Measurements from ENCODE around the gene DDX59.

The DDX59 gene

DNA sequence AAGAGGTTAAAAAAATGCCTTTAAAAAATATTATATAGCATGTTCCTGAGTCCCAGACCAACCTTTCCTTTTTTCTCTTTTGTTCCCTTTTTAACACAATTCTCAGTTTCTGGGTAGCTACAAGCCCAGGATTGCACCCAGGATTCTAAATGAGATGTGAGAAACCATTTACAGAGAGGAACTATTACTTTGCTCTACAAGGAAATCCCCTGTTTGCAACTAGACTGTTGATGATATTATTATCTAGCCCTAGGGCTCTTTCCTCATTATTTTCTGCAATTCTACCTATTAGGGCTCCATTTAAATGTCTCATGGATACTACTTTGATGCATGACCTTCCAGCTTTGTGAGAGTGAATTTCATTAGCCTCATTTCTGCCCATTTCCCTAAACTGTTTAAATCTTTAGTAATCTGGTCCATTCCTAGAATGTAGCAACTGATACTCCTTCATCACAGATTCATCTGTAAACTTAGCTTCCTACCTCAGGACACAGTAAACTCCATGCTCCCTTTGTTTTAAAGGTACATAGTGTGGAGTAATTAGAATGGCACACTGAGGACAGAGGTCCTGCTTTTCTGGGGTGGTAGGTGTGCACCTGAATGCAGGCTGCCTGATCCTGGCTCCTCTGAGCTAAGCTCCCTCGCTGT, 42.0 kb downstream of the DDX59 start:
- no peak for ATAC-seq
- TF ChIP-seq ZFP30 (CRISPR knock-in tag; IDR thresholded peaks at IDR 0.05) (no peak), ZNF8 (CRISPR knock-in tag; IDR thresholded peaks at IDR 0.05) (no peak), PPARA (CRISPR knock-in tag; IDR thresholded peaks at IDR 0.05; ENCODE audit: borderline replicate concordance) (no peak), OSR1 (CRISPR knock-in tag; IDR thresholded peaks at IDR 0.05) (no peak), BACH2 (CRISPR knock-in tag; IDR thresholded peaks at IDR 0.05; ENCODE audit: borderline replicate concordance) (no peak), CSDC2 (CRISPR knock-in tag; IDR thresholded peaks at IDR 0.05) (no peak), ARNTL (CRISPR knock-in tag; IDR thresholded peaks at IDR 0.05; ENCODE audit: borderline replicate concordance, low read depth) (no peak), ESRRG (CRISPR knock-in tag; IDR thresholded peaks at IDR 0.05) (no peak), ZFP3 (CRISPR knock-in tag; IDR thresholded peaks at IDR 0.05) (no peak), ZNF565 (CRISPR knock-in tag; conservative IDR thresholded peaks at IDR 0.05; ENCODE audit: low read depth) (no peak), SNAI2 (CRISPR knock-in tag; IDR thresholded peaks at IDR 0.05) (no peak), GLIS3 (CRISPR knock-in tag; IDR thresholded peaks at IDR 0.05) (no peak), RARB (CRISPR knock-in tag; IDR thresholded peaks at IDR 0.05) (no peak), TCF4 (CRISPR knock-in tag; IDR thresholded peaks at IDR 0.05; ENCODE audit: borderline replicate concordance) (no peak), ZC3H10 (CRISPR knock-in tag; IDR thresholded peaks at IDR 0.05) (no peak)
- TF ChIP-seq, protein P1, sequence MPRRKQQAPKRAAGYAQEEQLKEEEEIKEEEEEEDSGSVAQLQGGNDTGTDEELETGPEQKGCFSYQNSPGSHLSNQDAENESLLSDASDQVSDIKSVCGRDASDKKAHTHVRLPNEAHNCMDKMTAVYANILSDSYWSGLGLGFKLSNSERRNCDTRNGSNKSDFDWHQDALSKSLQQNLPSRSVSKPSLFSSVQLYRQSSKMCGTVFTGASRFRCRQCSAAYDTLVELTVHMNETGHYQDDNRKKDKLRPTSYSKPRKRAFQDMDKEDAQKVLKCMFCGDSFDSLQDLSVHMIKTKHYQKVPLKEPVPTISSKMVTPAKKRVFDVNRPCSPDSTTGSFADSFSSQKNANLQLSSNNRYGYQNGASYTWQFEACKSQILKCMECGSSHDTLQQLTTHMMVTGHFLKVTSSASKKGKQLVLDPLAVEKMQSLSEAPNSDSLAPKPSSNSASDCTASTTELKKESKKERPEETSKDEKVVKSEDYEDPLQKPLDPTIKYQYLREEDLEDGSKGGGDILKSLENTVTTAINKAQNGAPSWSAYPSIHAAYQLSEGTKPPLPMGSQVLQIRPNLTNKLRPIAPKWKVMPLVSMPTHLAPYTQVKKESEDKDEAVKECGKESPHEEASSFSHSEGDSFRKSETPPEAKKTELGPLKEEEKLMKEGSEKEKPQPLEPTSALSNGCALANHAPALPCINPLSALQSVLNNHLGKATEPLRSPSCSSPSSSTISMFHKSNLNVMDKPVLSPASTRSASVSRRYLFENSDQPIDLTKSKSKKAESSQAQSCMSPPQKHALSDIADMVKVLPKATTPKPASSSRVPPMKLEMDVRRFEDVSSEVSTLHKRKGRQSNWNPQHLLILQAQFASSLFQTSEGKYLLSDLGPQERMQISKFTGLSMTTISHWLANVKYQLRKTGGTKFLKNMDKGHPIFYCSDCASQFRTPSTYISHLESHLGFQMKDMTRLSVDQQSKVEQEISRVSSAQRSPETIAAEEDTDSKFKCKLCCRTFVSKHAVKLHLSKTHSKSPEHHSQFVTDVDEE (CRISPR knock-in tag; IDR thresholded peaks at IDR 0.05): no peak
- TF ChIP-seq, protein P2, sequence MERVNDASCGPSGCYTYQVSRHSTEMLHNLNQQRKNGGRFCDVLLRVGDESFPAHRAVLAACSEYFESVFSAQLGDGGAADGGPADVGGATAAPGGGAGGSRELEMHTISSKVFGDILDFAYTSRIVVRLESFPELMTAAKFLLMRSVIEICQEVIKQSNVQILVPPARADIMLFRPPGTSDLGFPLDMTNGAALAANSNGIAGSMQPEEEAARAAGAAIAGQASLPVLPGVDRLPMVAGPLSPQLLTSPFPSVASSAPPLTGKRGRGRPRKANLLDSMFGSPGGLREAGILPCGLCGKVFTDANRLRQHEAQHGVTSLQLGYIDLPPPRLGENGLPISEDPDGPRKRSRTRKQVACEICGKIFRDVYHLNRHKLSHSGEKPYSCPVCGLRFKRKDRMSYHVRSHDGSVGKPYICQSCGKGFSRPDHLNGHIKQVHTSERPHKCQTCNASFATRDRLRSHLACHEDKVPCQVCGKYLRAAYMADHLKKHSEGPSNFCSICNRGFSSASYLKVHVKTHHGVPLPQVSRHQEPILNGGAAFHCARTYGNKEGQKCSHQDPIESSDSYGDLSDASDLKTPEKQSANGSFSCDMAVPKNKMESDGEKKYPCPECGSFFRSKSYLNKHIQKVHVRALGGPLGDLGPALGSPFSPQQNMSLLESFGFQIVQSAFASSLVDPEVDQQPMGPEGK (CRISPR knock-in tag; IDR thresholded peaks at IDR 0.05; ENCODE audit: borderline replicate concordance): no peak

DNA sequence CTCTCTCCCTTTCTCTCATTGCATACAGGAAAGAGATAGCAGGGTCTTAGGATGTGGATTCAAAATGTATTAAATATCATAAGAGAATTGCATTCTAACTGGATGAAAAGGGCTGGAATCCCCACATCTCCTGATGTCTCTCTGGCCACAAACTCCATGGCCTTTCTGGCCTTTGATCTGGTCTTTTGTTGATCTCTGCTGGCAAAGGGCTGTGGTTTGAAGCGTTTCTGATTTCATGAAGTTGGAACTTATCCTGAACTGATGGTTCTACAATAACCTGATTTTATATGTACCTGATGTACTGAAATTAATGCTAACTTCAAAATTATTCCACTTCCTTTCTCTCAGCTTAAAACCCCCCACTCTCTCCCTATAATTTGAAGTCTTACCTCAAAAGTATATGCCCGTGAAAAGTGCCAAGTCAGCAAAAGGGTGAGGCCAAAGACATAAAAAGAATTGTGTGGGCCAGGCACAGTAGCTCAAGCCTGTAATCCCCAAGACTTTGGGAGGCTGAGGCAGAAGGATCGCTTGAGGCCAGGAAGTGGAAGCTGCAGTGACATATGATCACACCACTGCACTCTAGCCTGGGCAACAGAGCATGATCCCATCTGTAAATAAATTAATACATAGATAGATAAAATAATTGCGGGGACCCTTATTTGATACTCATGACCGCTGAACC, 42.7 kb downstream of the DDX59 start:
- TF ChIP-seq ARNTL (CRISPR knock-in tag; IDR thresholded peaks at IDR 0.05; ENCODE audit: borderline replicate concordance, low read depth): no peak
- no peak for TF ChIP-seq ZNF8 (CRISPR knock-in tag; IDR thresholded peaks at IDR 0.05)
- no peak for TF ChIP-seq ZFP30 (CRISPR knock-in tag; IDR thresholded peaks at IDR 0.05)
- TF ChIP-seq ZFP3 (CRISPR knock-in tag; IDR thresholded peaks at IDR 0.05): no peak
- no peak for TF ChIP-seq ISL1 (CRISPR knock-in tag; IDR thresholded peaks at IDR 0.05)
- TF ChIP-seq RARB (CRISPR knock-in tag; IDR thresholded peaks at IDR 0.05): no peak
- no peak for TF ChIP-seq CSDC2 (CRISPR knock-in tag; IDR thresholded peaks at IDR 0.05)
- TF ChIP-seq SNAI2 (CRISPR knock-in tag; IDR thresholded peaks at IDR 0.05): no peak
- TF ChIP-seq, protein P3, sequence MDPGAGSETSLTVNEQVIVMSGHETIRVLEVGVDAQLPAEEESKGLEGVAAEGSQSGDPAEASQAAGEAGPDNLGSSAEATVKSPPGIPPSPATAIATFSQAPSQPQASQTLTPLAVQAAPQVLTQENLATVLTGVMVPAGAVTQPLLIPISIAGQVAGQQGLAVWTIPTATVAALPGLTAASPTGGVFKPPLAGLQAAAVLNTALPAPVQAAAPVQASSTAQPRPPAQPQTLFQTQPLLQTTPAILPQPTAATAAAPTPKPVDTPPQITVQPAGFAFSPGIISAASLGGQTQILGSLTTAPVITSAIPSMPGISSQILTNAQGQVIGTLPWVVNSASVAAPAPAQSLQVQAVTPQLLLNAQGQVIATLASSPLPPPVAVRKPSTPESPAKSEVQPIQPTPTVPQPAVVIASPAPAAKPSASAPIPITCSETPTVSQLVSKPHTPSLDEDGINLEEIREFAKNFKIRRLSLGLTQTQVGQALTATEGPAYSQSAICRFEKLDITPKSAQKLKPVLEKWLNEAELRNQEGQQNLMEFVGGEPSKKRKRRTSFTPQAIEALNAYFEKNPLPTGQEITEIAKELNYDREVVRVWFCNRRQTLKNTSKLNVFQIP (CRISPR knock-in tag; IDR thresholded peaks at IDR 0.05; ENCODE audit: borderline replicate concordance, low read depth): no peak
- TF ChIP-seq, protein P4, sequence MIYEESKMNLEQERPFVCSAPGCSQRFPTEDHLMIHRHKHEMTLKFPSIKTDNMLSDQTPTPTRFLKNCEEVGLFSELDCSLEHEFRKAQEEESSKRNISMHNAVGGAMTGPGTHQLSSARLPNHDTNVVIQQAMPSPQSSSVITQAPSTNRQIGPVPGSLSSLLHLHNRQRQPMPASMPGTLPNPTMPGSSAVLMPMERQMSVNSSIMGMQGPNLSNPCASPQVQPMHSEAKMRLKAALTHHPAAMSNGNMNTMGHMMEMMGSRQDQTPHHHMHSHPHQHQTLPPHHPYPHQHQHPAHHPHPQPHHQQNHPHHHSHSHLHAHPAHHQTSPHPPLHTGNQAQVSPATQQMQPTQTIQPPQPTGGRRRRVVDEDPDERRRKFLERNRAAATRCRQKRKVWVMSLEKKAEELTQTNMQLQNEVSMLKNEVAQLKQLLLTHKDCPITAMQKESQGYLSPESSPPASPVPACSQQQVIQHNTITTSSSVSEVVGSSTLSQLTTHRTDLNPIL (CRISPR knock-in tag; IDR thresholded peaks at IDR 0.05; ENCODE audit: low read depth): no peak
- no peak for TF ChIP-seq ESRRG (CRISPR knock-in tag; IDR thresholded peaks at IDR 0.05)
- no peak for TF ChIP-seq ZC3H10 (CRISPR knock-in tag; IDR thresholded peaks at IDR 0.05)
- TF ChIP-seq ZNF70 (CRISPR knock-in tag; IDR thresholded peaks at IDR 0.05): no peak
- no peak for TF ChIP-seq GLIS3 (CRISPR knock-in tag; IDR thresholded peaks at IDR 0.05)
- TF ChIP-seq, protein P5, sequence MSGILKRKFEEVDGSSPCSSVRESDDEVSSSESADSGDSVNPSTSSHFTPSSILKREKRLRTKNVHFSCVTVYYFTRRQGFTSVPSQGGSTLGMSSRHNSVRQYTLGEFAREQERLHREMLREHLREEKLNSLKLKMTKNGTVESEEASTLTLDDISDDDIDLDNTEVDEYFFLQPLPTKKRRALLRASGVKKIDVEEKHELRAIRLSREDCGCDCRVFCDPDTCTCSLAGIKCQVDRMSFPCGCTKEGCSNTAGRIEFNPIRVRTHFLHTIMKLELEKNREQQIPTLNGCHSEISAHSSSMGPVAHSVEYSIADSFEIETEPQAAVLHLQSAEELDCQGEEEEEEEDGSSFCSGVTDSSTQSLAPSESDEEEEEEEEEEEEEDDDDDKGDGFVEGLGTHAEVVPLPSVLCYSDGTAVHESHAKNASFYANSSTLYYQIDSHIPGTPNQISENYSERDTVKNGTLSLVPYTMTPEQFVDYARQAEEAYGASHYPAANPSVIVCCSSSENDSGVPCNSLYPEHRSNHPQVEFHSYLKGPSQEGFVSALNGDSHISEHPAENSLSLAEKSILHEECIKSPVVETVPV (CRISPR knock-in tag; IDR thresholded peaks at IDR 0.05): no peak
- TF ChIP-seq, protein P1 (CRISPR knock-in tag; IDR thresholded peaks at IDR 0.05): no peak
- TF ChIP-seq PPARA (CRISPR knock-in tag; IDR thresholded peaks at IDR 0.05; ENCODE audit: borderline replicate concordance): no peak
- TF ChIP-seq ZNF565 (CRISPR knock-in tag; conservative IDR thresholded peaks at IDR 0.05; ENCODE audit: low read depth): no peak
- ATAC-seq: no peak
